GM12878 (cell line): Measurements from ENCODE around the gene WDR17.

Experiments used
- CTCF ChIP-seq, 3 experiments: IDR thresholded peaks in 2 of 3; conservative IDR thresholded peaks in 1 of 3; 2 replicates each; pipeline ENCODE4 v1.5.1; 2011; ENCODE audit warnings: low read depth in 3 of 3, low read length in 3 of 3, mild to moderate bottlenecking in 3 of 3, control low read depth in 2 of 3, moderate library complexity in 2 of 3, inconsistent platforms in 1 of 3, mixed read lengths in 1 of 3; ENCODE audit not compliant: control insufficient read depth in 2 of 3, insufficient read depth in 1 of 3; ENCODE audit errors: extremely low read depth in 1 of 3
- GABPA ChIP-seq: IDR thresholded peaks from 2 replicates; pipeline ENCODE4 v1.6.1; 2014; ENCODE audit warnings: antibody characterized with exemption, low read depth, mild to moderate bottlenecking, inconsistent platforms
- JUND ChIP-seq: IDR thresholded peaks from 2 replicates; pipeline ENCODE4 v1.6.1; 2012; ENCODE audit warnings: low read depth, mild to moderate bottlenecking, low read length, improper control_type of control experiment, moderate library complexity
- SREBF1 ChIP-seq: IDR thresholded peaks from 2 replicates; pipeline ENCODE4 v1.6.1; 2012; ENCODE audit warnings: mild to moderate bottlenecking, low read length
- USF1 ChIP-seq: IDR thresholded peaks from 2 replicates; pipeline ENCODE4 v1.6.1; 2011; ENCODE audit warnings: borderline replicate concordance, low read depth, mild to moderate bottlenecking, moderate library complexity, mixed read lengths, low read length; ENCODE audit not compliant: insufficient read depth; ENCODE audit errors: extremely low read length

GRCh38 chr4:176186671-176187395 lies 121.2 kb downstream of the WDR17 start:
- TF ChIP-seq SREBF1 (no peak), JUND (no peak), USF1 (no peak), GABPA (no peak), CTCF (IDR thresholded peaks at IDR 0.05 in 2 of 3, conservative IDR thresholded peaks at IDR 0.05 in 1 of 3; ENCODE audit: control insufficient read depth in 2 of 3, extremely low read depth in 1 of 3, insufficient read depth in 1 of 3, low read depth in 3 of 3, low read length in 3 of 3) (no peak)
